Measurements from ENCODE around the gene MYL7.

The MYL7 gene

GRCh38 chr7:44102846-44103565 is 38.1 kb downstream of the MYL7 start:
- no peak for DNase-seq (ENCODE audit: low spot score)
- H3K4me3 ChIP-seq: peak overlapping the region; percentile 80
- TF ChIP-seq, protein P1, sequence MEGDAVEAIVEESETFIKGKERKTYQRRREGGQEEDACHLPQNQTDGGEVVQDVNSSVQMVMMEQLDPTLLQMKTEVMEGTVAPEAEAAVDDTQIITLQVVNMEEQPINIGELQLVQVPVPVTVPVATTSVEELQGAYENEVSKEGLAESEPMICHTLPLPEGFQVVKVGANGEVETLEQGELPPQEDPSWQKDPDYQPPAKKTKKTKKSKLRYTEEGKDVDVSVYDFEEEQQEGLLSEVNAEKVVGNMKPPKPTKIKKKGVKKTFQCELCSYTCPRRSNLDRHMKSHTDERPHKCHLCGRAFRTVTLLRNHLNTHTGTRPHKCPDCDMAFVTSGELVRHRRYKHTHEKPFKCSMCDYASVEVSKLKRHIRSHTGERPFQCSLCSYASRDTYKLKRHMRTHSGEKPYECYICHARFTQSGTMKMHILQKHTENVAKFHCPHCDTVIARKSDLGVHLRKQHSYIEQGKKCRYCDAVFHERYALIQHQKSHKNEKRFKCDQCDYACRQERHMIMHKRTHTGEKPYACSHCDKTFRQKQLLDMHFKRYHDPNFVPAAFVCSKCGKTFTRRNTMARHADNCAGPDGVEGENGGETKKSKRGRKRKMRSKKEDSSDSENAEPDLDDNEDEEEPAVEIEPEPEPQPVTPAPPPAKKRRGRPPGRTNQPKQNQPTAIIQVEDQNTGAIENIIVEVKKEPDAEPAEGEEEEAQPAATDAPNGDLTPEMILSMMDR (IDR thresholded peaks at IDR 0.05): no peak
- H3K27ac ChIP-seq: peak overlapping the region; percentile 98 to 99

GRCh38 chr7:44101966-44102845 is 38.9 kb downstream of the MYL7 start:
- peak overlapping the region; percentile 98 to 99 for H3K27ac ChIP-seq
- DNase-seq (ENCODE audit: low spot score): peak; percentile 96
- TF ChIP-seq, protein P1 (IDR thresholded peaks at IDR 0.05): no peak
- H3K4me3 ChIP-seq: peak overlapping the region; percentile 32

- H3K4me3 ChIP-seq: peak overlapping the region; percentile 18
- no peak for DNase-seq (ENCODE audit: low spot score)
- H3K27ac ChIP-seq: peak overlapping the region; percentile 98 to 99
- TF ChIP-seq, protein P1 (IDR thresholded peaks at IDR 0.05): no peak
Observed at GRCh38 chr7:44101303-44101965, 39.7 kb downstream of the MYL7 start.

- DNase-seq (ENCODE audit: low spot score): no peak
- Histone ChIP-seq H3K27ac (peak overlapping the region; percentile 98 to 99), H3K4me3 (no peak overlapping the region)
- TF ChIP-seq, protein P1 (IDR thresholded peaks at IDR 0.05): no peak
Observed at GRCh38 chr7:44100458-44101302, 40.5 kb downstream of the MYL7 start.

DNA sequence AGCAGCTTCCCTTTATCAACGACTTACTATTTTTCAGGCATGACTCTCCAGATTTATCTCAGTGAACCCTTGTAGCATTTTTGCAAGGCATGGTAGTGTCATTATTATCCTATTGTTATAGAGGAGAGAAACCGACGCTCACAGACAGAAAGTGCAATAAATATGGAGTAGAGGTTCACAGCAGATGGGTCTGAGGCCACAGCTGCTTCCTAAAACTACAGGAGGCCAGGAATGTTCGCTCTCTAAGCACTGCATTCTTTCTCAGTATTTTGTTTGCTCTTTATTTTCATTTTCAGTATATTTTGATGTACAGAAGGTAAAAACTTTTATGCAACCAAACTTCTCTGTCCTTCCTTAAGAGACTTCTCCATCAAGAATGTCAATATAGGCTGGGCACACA is 41.5 kb downstream of the MYL7 start:
- H3K4me3 ChIP-seq: no peak overlapping the region
- DNase-seq (ENCODE audit: low spot score): no peak
- peak overlapping the region; percentile 98 to 99 for H3K27ac ChIP-seq
- TF ChIP-seq, protein P1 (IDR thresholded peaks at IDR 0.05): no peak
